Aorta (tissue), 5 donors: ENCODE data around the gene MAP4K3. TPM values are rescaled to one million over a fixed set of nuclear protein-coding genes. Genes with fewer than 3 reads are reported as not detected.
"Not testable (repeated sequence)": the region's sequence is repeated elsewhere in the genome, so short reads cannot be mapped to it uniquely, and the experiment has no call there.

Experiments
- ATAC-seq: fragments of 200-7000 bp; cut with Tn5 transposase; one replicate; pipeline ENCODE4 v1.9.1; 2022; ENCODE audit warnings: moderate library complexity; ENCODE audit not compliant: low FRiP score
- DNase-seq, 2 donors: peaks; one replicate each; pipeline ENCODE4 v3.0.0-alpha.2; 2020
- H3K27ac ChIP-seq, 2 donors: one replicate each; pipeline ENCODE4 v1.5.1; 2013; ENCODE audit warnings: low read length in 2 of 2, mild to moderate bottlenecking in 2 of 2, moderate library complexity in 2 of 2, control low read depth in 1 of 2, inconsistent platforms in 1 of 2, low read depth in 1 of 2
- H3K27me3 ChIP-seq, 2 donors: one replicate each; pipeline ENCODE4 v1.6.1; 2013; ENCODE audit warnings: control low read depth in 1 of 2, low read length in 1 of 2, mild to moderate bottlenecking in 1 of 2, moderate library complexity in 1 of 2; ENCODE audit not compliant: insufficient read depth in 2 of 2, control insufficient read depth in 1 of 2
- H3K36me3 ChIP-seq, 2 donors: one replicate each; pipeline ENCODE4 v1.6.1; 2013; ENCODE audit warnings: control low read depth in 1 of 2, low read length in 1 of 2, mild to moderate bottlenecking in 1 of 2; ENCODE audit not compliant: insufficient read depth in 2 of 2, control insufficient read depth in 1 of 2
- H3K4me1 ChIP-seq, 2 donors: one replicate each; pipeline ENCODE4 v1.6.1; 2013; ENCODE audit warnings: low read length in 2 of 2, control low read depth in 1 of 2, mild to moderate bottlenecking in 1 of 2, moderate library complexity in 1 of 2; ENCODE audit not compliant: insufficient read depth in 2 of 2, control insufficient read depth in 1 of 2
- H3K4me3 ChIP-seq, 2 donors: one replicate each; pipeline ENCODE4 v1.5.1; 2013; ENCODE audit warnings: low read length in 2 of 2, control low read depth in 1 of 2, mild to moderate bottlenecking in 1 of 2
- H3K9me3 ChIP-seq: one replicate; pipeline ENCODE4 v1.6.1; 2013; ENCODE audit warnings: mild to moderate bottlenecking, low read length; ENCODE audit not compliant: control insufficient read depth
- WGBS, 2 donors: extraction: QIAGEN DNeasy Blood & Tissue Kit; methylation state at CpG; one replicate each; pipeline ENCODE4 v1.1.7; 2013; 5-methylcytosine and 5-hydroxymethylcytosine counted together
- intact Hi-C, 2 donors: fragments of 100-400 bp; cut with DNase I; formaldehyde crosslinking; loops; one replicate each; pipeline versions ENCODE4 v1.14.2 to v1.15.0; 2022
- polyA plus RNA-seq, 2 donors: library from polyadenylated mRNA; stranded (reverse); fragments of 200-250 nt; gene quantifications; one replicate each; pipeline ENCODE4 v1.2.3, GENCODE V29; 2013
- total RNA-seq, 2 donors: library from RNA; stranded (reverse); fragmentation: NEBNext Ultra II Directional; extraction: Animal tissue kit (Norgen Biotek cat#: 25700); gene quantifications; one replicate each; pipeline ENCODE4 v1.2.1, GENCODE V29; 2021
- donor health status: healthy with polysubstance abuse.
- donor health status: Bipolar disorder and iron deficiency.
- donor health status: DM: no; HTN: no; CAD: no.
- donor health status: DM: no; HTN: no; CAD: no.
- donor health status: DM: yes; HTN: yes; CAD: no.

Gene MAP4K3
- total and polyA plus RNA-seq, 4 donors = 13.9 to 50.8 (median 32.9) TPM

GRCh38 chr2:39244963-39245625 is 192.0 kb downstream of the MAP4K3 start:
- H3K9me3 ChIP-seq, ATAC-seq, H3K27ac ChIP-seq, H3K27me3 ChIP-seq, H3K36me3 ChIP-seq, H3K4me1 ChIP-seq, H3K4me3 ChIP-seq, intact Hi-C loops, DNase-seq: not testable (repeated sequence)
- 92% methylated on average over 31 of the region's 31 CpGs for WGBS, 2 donors

DNA sequence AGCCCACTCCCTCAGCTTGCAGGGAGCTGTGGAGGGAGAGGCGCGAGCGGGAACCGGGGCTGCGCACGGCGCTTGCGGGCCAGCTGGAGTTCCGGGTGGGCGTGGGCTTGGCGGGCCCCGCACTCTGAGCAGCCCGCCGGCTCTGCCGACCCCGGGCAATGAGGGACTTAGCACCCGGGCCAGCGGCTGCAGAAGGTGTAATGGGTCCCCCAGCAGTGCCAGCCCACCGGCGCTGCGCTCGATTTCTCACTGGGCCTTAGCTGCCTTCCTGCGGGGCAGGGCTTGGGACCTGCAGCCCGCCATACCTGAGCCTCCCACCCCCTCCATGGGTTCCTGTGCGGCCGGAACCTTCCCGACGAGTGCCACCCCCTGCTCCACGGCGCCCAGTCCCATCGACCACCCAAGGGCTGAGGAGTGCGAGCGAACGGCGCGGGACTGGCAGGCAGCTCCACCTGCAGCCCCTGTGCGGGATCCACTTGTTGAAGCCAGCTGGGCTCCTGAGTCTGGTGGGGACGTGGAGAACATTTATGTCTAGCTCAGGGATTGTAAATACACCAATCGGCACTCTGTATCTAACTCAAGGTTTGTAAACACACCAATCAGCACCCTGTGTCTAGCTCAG is 192.7 kb downstream of the MAP4K3 start:
- H3K36me3 ChIP-seq, ATAC-seq, H3K4me3 ChIP-seq, H3K27ac ChIP-seq, DNase-seq, H3K9me3 ChIP-seq, H3K27me3 ChIP-seq, H3K4me1 ChIP-seq, intact Hi-C loops: not testable (repeated sequence)
- WGBS, 2 donors = 91 to 96% methylated on average over 39 of the region's 39 CpGs

GRCh38 chr2:39243469-39244123 is 193.5 kb downstream of the MAP4K3 start, which contains the start of gene CDKL4:
Gene CDKL4 (minus strand): TSS chr2:39243970.
- H3K36me3 ChIP-seq = no peaks in the 10 kb centered on the region
- no peaks in the 10 kb centered on the region for H3K9me3 ChIP-seq
- H3K27me3 ChIP-seq = no peaks in the 10 kb centered on the region
- no peak within 1 kb of the TSS for H3K27ac ChIP-seq
- no peaks in the 10 kb centered on the region for H3K4me1 ChIP-seq
- 55 to 70% methylated on average over 58 of the region's 58 CpGs for WGBS, 2 donors
- no peak for DNase-seq
- peak; percentile 57 for ATAC-seq
- no peak within 1 kb of the TSS for H3K4me3 ChIP-seq
- intact Hi-C loops = no loop called here

DNA sequence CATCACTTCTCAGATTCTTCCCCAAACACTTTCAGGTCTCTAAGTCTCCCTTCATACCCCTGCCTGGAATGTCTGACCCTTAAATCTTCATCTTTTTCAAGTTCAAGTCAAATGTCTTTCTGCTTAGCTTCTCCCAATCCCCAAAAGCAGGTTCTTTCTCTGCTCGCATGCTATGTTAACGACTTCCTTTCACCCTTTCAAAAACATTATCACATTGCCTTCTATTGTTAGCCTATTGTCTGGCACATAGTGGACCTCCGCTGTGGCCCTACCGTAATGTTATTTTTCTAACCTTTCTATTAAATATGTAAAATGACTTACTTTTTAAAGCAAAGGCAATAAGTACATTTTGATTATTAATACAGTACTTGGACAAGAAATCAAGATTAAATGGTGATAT is 195.5 kb downstream of the MAP4K3 start:
- H3K4me3 ChIP-seq = no peak overlapping the region
- H3K4me1 ChIP-seq = no peaks in the 10 kb centered on the region
- WGBS, 2 donors = 54% methylated on average over 4 of the region's 4 CpGs
- H3K27me3 ChIP-seq = no peaks in the 10 kb centered on the region
- ATAC-seq (no peak), DNase-seq (no peak)
- H3K9me3 ChIP-seq = no peaks in the 10 kb centered on the region
- no peaks in the 10 kb centered on the region for H3K36me3 ChIP-seq
- intact Hi-C loops = no loop called here
- no peak overlapping the region for H3K27ac ChIP-seq

GRCh38 chr2:39240758-39241157 is 196.3 kb downstream of the MAP4K3 start:
- H3K27me3 ChIP-seq = no peaks in the 10 kb centered on the region
- H3K36me3 ChIP-seq = no peaks in the 10 kb centered on the region
- no peak for ATAC-seq
- DNase-seq = no peak
- H3K27ac ChIP-seq = no peak overlapping the region
- no peak overlapping the region for H3K4me3 ChIP-seq
- 92 to 93% methylated on average over 6 of the region's 6 CpGs for WGBS, 2 donors
- no peaks in the 10 kb centered on the region for H3K9me3 ChIP-seq
- H3K4me1 ChIP-seq = no peaks in the 10 kb centered on the region
- intact Hi-C loops = no loop called here

DNA sequence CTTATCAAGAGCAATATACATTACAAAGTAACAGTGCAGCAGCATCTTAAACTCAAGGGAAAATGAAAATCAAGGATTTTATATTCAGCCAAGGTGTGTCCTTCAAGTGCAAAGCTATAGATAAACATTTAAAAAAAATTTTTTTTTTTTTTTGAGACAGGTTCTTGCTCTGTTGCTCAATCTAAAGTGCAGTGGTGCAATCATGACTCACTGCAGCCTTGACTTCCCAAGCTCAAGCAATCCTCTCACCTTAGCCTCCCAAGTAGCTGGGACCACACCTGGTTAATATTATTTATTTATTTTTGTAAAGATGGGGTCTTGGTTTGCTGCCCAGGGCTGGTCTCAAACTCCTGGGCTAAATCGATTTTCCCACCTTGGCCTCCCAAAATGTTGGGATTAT is 202.3 kb downstream of the MAP4K3 start:
- intact Hi-C loops = no loop called here

DNA sequence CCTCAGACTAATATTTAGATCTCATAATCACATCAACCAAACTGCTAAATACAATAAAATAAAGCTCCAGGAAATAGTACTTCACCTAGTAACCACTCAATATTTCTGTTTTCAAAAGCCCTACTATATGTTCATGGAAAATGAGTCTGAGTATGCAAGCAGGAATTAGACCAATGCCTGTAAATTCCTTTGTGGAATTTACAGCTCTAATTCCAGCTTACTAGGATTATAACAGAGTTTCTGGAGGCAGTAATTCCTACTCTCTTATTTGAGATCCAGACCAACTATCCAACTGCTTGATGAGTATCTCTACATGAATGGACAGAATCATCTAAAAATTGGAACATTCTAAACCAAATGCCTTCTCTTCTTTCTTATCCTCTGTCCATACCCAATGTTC is 204.9 kb downstream of the MAP4K3 start:
- Histone ChIP-seq H3K36me3 (no peaks in the 10 kb centered on the region), H3K4me1 (no peaks in the 10 kb centered on the region), H3K27me3 (no peaks in the 10 kb centered on the region), H3K9me3 (peaks cover 1% of the 10 kb centered on the region), H3K27ac (no peak overlapping the region), H3K4me3 (no peak overlapping the region)
- no peak for ATAC-seq
- intact Hi-C loops = no loop called here
- no peak for DNase-seq

More for the DNA sequence above, 202.3 kb downstream of the MAP4K3 start:
- H3K4me1 ChIP-seq = no peaks in the 10 kb centered on the region
- no peak overlapping the region for H3K4me3 ChIP-seq
- no peak overlapping the region for H3K27ac ChIP-seq
- 94 to 96% methylated on average over 1 of the region's 1 CpG for WGBS, 2 donors
- no peak for ATAC-seq
- no peak for DNase-seq
- no peaks in the 10 kb centered on the region for H3K27me3 ChIP-seq
- peaks cover 1% of the 10 kb centered on the region for H3K9me3 ChIP-seq
- no peaks in the 10 kb centered on the region for H3K36me3 ChIP-seq

DNA sequence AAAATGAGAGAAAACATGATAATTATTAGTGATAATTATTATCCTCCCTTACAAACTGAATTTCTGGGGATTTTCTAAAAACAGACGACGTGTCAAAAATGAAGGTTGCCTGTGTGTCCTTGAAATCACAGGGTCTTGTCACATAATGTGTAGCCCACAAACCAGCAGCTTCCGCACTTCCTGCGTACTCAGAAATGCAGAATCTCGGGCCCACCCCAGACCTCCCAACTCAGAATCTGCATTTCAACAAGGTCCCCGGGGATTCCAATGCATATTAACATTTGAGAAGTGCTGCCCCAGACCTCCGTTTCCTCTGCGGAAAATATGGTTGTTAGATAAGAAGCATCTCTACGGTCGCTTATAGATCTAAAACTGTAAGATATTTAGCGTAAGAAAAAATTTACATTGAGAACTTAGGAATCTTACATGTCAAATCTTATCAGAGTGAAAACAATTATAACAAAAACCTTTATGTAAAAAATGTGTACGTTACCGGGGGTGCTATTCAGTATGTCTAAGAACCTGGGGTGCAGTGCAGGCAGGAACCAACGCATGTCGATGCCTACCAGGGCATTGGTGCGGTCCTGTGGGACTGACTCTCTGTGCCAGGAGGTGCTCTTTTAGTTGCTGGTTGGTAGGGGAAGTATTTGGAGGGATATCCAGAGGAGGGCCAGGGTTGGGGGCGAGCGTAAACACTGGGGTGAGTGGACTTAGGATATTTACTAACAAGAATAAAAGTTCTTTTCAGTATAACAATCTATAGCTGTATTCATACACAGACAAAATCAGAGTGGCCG is 208.5 kb downstream of the MAP4K3 start:
- intact Hi-C loops = loop anchor here (1.0 to 10.0 kb wide), 4 partner anchors 66 to 284 kb away; no protein-coding TSS in a partner anchor
- no peaks in the 10 kb centered on the region for H3K4me1 ChIP-seq
- no peak overlapping the region for H3K27ac ChIP-seq
- H3K27me3 ChIP-seq = no peaks in the 10 kb centered on the region
- whole genome bisulfite sequencing, 2 donors = 22 to 28% methylated on average over 19 of the region's 19 CpGs
- no peaks in the 10 kb centered on the region for H3K36me3 ChIP-seq
- H3K9me3 ChIP-seq = no peaks in the 10 kb centered on the region
- ATAC-seq (no peak), DNase-seq (no peak)
- H3K4me3 ChIP-seq = peak overlapping the region in 1 of 2 donors; percentile 21
